ENCODE results near the gene MACROD1.
A peak's percentile ranks its signal among the peaks of the same experiment; 100 is the strongest.

The MACROD1 gene

GRCh38 chr11:64042301-64042700 lies 123.6 kb downstream of the MACROD1 start:
- DNase-seq (ENCODE audit: low read depth), result no peak
- H3K4me3 ChIP-seq (ENCODE audit: low read depth, low read length), result no peak overlapping the region
- TF ChIP-seq POLR2A (IDR thresholded peaks at IDR 0.05; ENCODE audit: extremely low read depth, insufficient read length), result no peak
- TF ChIP-seq, protein P1, sequence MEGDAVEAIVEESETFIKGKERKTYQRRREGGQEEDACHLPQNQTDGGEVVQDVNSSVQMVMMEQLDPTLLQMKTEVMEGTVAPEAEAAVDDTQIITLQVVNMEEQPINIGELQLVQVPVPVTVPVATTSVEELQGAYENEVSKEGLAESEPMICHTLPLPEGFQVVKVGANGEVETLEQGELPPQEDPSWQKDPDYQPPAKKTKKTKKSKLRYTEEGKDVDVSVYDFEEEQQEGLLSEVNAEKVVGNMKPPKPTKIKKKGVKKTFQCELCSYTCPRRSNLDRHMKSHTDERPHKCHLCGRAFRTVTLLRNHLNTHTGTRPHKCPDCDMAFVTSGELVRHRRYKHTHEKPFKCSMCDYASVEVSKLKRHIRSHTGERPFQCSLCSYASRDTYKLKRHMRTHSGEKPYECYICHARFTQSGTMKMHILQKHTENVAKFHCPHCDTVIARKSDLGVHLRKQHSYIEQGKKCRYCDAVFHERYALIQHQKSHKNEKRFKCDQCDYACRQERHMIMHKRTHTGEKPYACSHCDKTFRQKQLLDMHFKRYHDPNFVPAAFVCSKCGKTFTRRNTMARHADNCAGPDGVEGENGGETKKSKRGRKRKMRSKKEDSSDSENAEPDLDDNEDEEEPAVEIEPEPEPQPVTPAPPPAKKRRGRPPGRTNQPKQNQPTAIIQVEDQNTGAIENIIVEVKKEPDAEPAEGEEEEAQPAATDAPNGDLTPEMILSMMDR (IDR thresholded peaks at IDR 0.05; ENCODE audit: low read depth, low read length), result no peak
- TF ChIP-seq, protein P2, sequence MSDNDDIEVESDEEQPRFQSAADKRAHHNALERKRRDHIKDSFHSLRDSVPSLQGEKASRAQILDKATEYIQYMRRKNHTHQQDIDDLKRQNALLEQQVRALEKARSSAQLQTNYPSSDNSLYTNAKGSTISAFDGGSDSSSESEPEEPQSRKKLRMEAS (IDR thresholded peaks at IDR 0.05; ENCODE audit: low read depth, low read length), result no peak

DNA sequence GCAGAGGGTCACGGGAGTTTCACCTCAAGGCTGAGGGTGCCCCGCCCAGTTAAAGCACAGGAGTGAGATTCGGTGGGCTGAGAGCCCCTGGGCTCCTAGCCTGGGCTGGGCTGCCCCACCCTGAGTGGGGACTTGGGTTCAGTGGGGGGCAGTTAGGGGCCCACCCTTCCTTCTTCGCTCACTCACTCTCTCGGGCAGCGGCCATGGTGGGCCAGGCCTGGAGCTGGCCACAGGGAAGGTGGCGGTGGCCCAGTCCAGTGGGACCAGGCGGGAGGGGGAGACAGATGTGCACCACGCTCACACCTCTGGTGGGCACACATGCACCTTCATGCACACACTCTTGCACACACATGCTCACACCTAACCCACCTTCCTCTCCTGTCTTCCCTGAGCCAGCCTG lies 124.1 kb downstream of the MACROD1 start:
- no peak for DNase-seq (ENCODE audit: low read depth)
- H3K4me3 ChIP-seq (ENCODE audit: low read depth, low read length), result no peak overlapping the region
- TF ChIP-seq, protein P2 (IDR thresholded peaks at IDR 0.05; ENCODE audit: low read depth, low read length), result no peak
- no peak for TF ChIP-seq MYC (IDR thresholded peaks at IDR 0.05; ENCODE audit: low read depth, low read length)
- TF ChIP-seq POLR2A (IDR thresholded peaks at IDR 0.05; ENCODE audit: extremely low read depth, insufficient read length), result no peak
- TF ChIP-seq, protein P1 (IDR thresholded peaks at IDR 0.05; ENCODE audit: low read depth, low read length), result no peak

GRCh38 chr11:64040684-64041322 lies 125.1 kb downstream of the MACROD1 start:
- TF ChIP-seq MYC (IDR thresholded peaks at IDR 0.05; ENCODE audit: low read depth, low read length), result no peak
- TF ChIP-seq, protein P1 (IDR thresholded peaks at IDR 0.05; ENCODE audit: low read depth, low read length), result peak; percentile 47
- no peak overlapping the region for H3K4me3 ChIP-seq (ENCODE audit: low read depth, low read length)
- DNase-seq (ENCODE audit: low read depth), result peak; percentile 44

DNA sequence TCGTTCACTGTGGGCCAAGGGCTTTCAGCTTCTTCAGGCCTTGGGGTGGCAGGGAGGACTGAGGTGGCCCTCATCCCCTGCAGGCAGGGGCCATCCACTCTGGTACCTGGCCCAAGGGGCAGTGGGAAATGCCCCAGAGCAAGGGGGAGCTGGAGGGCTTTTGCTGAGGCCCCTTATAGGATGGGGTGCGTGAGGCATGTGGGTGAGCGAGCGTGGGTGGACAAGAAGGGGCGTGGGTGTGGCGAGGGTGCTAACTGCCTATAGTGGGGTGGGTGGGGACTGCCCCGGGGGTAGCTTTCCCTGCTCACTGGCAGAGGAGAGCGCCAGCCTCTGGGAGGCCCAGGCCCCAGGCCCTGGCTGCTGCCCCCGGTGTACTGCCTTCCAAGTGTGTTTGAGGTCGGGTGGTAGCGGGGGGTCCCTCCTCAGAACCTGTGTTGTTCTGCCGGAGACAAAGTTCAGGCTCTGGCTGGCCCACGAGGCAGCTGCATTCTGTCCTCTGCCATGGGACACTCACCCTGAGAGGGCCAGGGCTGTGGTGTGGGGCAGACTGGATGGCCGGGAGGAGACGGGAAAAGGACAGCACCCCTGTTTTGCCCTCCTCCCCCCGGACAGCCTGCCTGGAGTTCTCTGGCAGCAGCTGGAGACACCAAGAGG lies 126.8 kb downstream of the MACROD1 start:
- TF ChIP-seq, protein P1 (IDR thresholded peaks at IDR 0.05; ENCODE audit: low read depth, low read length), result no peak
- TF ChIP-seq POLR2A (IDR thresholded peaks at IDR 0.05; ENCODE audit: extremely low read depth, insufficient read length) (no peak), MYC (IDR thresholded peaks at IDR 0.05; ENCODE audit: low read depth, low read length) (no peak)
- TF ChIP-seq, protein P2 (IDR thresholded peaks at IDR 0.05; ENCODE audit: low read depth, low read length), result no peak
- H3K4me3 ChIP-seq (ENCODE audit: low read depth, low read length), result no peak overlapping the region
- DNase-seq (ENCODE audit: low read depth), result no peak

DNA sequence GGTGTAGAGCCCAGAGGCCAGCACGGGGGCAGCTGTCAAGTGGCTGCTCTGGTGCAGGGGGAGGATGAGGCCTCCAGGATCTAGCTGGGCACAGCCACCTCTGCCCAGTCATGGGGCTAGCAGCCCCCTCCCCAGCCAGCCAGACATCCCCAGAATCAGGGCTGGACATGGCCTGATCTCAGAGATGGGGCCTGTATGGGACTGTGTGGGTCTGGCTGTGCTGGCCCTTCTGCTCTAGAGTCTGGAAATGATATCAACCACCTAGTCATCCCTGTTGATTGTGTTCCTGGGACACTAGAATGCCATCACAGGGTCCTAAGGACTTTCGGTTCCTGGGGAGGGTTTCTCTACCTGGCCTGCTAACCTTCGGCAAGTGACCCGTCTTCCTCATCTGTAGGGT lies 127.4 kb downstream of the MACROD1 start:
- H3K4me3 ChIP-seq (ENCODE audit: low read depth, low read length), result no peak overlapping the region
- no peak for DNase-seq (ENCODE audit: low read depth)
- no peak for TF ChIP-seq MYC (IDR thresholded peaks at IDR 0.05; ENCODE audit: low read depth, low read length)

DNA sequence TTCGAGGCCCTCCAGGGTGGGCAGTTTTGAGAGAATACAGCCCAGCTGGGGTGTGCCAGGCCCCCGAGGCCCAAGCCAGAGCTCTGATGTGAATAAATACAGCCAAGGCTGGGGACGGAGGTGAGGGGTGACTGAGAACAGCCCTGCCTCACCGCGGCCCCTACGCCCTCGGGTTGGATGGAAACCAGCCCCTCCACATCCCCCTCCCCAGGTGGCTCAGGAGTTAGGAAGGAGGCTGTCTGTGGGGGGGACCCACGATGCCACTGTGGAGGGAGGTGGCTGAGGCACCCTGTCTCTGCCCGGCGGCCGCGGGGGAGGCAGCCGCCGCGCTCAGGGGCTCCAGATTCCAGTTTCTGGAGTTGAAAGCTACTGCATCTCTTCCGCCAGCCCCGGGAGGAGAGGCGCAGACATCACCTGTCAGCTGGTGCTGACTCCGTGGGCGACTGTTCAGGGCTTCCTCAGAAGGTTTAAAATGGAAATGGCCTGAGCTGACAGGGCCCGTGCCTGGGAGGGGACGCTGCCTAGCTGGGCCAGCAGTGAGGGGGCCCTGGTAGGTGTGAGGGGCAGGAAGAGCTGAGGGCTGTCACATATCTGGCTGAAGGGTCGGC lies 128.8 kb downstream of the MACROD1 start:
- H3K4me3 ChIP-seq (ENCODE audit: low read depth, low read length), result no peak overlapping the region
- TF ChIP-seq MYC (IDR thresholded peaks at IDR 0.05; ENCODE audit: low read depth, low read length), result no peak

More for the DNA sequence above, 128.8 kb downstream of the MACROD1 start:
- no peak for DNase-seq (ENCODE audit: low read depth)
